ENCODE results near the gene SAP30BP.

The SAP30BP gene

DNA sequence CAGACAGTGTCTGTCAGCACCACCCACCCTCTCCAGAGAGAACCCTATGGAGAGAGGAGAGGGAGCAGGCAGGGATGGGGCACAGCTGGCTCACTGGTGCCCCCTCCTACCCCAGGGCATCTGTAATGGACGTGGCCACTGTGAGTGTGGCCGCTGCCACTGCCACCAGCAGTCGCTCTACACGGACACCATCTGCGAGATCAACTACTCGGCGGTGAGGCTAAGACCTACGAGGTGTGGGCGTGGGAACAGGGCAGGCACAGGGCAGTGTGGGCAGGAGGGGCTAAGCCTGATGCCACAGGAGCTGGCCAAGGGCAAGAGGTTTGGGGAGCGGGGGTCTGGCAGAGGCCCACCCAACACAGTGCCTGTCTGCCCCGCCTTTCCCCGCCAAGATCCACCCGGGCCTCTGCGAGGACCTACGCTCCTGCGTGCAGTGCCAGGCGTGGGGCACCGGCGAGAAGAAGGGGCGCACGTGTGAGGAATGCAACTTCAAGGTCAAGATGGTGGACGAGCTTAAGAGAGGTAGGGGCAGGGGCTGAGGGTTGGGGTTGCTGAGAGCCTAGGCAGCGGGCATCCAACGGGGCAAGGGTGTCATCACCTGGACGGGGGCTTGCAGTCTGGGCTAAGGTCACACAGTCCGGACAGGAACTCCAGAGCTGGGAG is 69.2 kb downstream of the SAP30BP start:
- H3K27ac ChIP-seq, result peak overlapping the region; percentile 98
- no peak for DNase-seq (ENCODE audit: low spot score)
- ChIA-PET POLR2A (ENCODE audit: low non-redundant PET) (no interaction called here), CTCF (interaction anchor here (0.6 kb wide), 1 partner anchor 103 kb away, joined by 4 read pairs; the partner anchor contains the start of gene SMIM5)
- no peak for TF ChIP-seq CTCF (conservative IDR thresholded peaks at IDR 0.05; ENCODE audit: low read depth)

GRCh38 chr17:75737133-75737962 is 70.2 kb downstream of the SAP30BP start:
- TF ChIP-seq CTCF (conservative IDR thresholded peaks at IDR 0.05; ENCODE audit: low read depth), result no peak
- peak overlapping the region; percentile 98 for H3K27ac ChIP-seq
- ChIA-PET POLR2A (ENCODE audit: low non-redundant PET) (interaction anchor here (0.5 kb wide), 1 partner anchor 60 kb away, joined by 10 read pairs; no protein-coding TSS in a partner anchor), CTCF (interaction anchor here (0.5 kb wide), 1 partner anchor 11 kb away, joined by 3 read pairs; no protein-coding TSS in a partner anchor)
- no peak for DNase-seq (ENCODE audit: low spot score)

- H3K27ac ChIP-seq, result peak overlapping the region; percentile 98
- ChIA-PET CTCF (no interaction called here), POLR2A (ENCODE audit: low non-redundant PET) (interaction anchor here (0.5 kb wide), 1 partner anchor 23 kb away, joined by 4 read pairs; no protein-coding TSS in a partner anchor)
- DNase-seq (ENCODE audit: low spot score), result no peak
- TF ChIP-seq CTCF (conservative IDR thresholded peaks at IDR 0.05; ENCODE audit: low read depth), result no peak
Observed at GRCh38 chr17:75738218-75738802, 71.2 kb downstream of the SAP30BP start.

GRCh38 chr17:75739174-75739573 is 72.0 kb downstream of the SAP30BP start:
- no peak for TF ChIP-seq CTCF (conservative IDR thresholded peaks at IDR 0.05; ENCODE audit: low read depth)
- POLR2A ChIA-PET (ENCODE audit: low non-redundant PET), result no interaction called here
- peak overlapping the region; percentile 98 for H3K27ac ChIP-seq
- no peak for DNase-seq (ENCODE audit: low spot score)
- CTCF ChIA-PET, result no interaction called here

- peak overlapping the region; percentile 98 for H3K27ac ChIP-seq
- TF ChIP-seq CTCF (conservative IDR thresholded peaks at IDR 0.05; ENCODE audit: low read depth), result no peak
- no peak for DNase-seq (ENCODE audit: low spot score)
- ChIA-PET CTCF (no interaction called here), POLR2A (ENCODE audit: low non-redundant PET) (no interaction called here)
Observed at GRCh38 chr17:75739801-75740200, 72.7 kb downstream of the SAP30BP start.

DNA sequence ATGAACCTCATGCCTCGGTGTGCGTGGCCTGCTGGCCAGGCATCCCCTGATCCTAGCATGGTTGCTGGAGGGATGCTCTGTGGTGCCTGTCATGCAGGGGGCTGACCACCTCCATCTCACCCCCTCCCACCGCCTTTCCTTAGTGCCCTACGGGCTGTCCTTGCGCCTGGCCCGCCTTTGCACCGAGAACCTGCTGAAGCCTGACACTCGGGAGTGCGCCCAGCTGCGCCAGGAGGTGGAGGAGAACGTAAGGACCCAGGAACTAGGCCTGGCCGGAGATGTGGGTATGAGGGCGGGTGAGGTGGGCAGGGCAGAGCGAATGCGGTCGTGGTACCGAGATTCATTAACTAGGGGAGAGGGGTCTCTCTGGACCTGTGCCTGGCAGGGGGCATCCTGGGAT is 73.1 kb downstream of the SAP30BP start:
- CTCF ChIA-PET, result no interaction called here
- POLR2A ChIA-PET (ENCODE audit: low non-redundant PET), result no interaction called here
- no peak for TF ChIP-seq CTCF (conservative IDR thresholded peaks at IDR 0.05; ENCODE audit: low read depth)
- peak overlapping the region; percentile 98 for H3K27ac ChIP-seq
- no peak for DNase-seq (ENCODE audit: low spot score)
